K562 (cell line): Measurements from ENCODE around the gene MRFAP1. TPM values are rescaled to one million over a fixed set of nuclear protein-coding genes. Genes with fewer than 3 reads are reported as not detected.

Experiments used
- DMBX1 ChIP-seq: fragments of 250-450 bp; sonication (Bioruptor Pico); IDR thresholded peaks from 2 replicates; pipeline ENCODE4 v1.8.0; 2022; ENCODE audit warnings: inconsistent platforms, mild to moderate bottlenecking, moderate library complexity, borderline replicate concordance
- HDAC2 ChIP-seq: fragments of 450-650 bp; IDR thresholded peaks from 2 replicates; pipeline ENCODE4 v1.6.1; 2016; ENCODE audit warnings: mild to moderate bottlenecking
- MTA2 ChIP-seq: fragments of 450-650 bp; IDR thresholded peaks from 2 replicates; pipeline ENCODE4 v1.6.1; 2016; ENCODE audit warnings: low read depth
- NELFE ChIP-seq: IDR thresholded peaks from 2 replicates; pipeline ENCODE4 v1.6.1; 2011; ENCODE audit warnings: mild to moderate bottlenecking; ENCODE audit not compliant: insufficient read depth, insufficient read length
- NFE2 ChIP-seq: IDR thresholded peaks from 2 replicates; pipeline ENCODE4 v1.6.1; 2014; ENCODE audit warnings: antibody characterized with exemption, low read depth
- NR4A1 ChIP-seq, 2 experiments: fragments of 250-450 bp in 1 of 2; fragments of 450-650 bp in 1 of 2; sonication (Bioruptor Pico) in 1 of 2; IDR thresholded peaks; 2 replicates each; pipeline versions ENCODE4 v1.4.0 to v1.6.1; 2016 to 2020; ENCODE audit warnings: mild to moderate bottlenecking in 2 of 2, missing compliant biosample characterization in 1 of 2, missing genetic modification characterization in 1 of 2, moderate library complexity in 1 of 2
- PHB2 ChIP-seq: fragments of 450-650 bp; IDR thresholded peaks from 2 replicates; pipeline ENCODE4 v1.6.1; 2017; ENCODE audit warnings: low read depth
- PML ChIP-seq: IDR thresholded peaks from 2 replicates; pipeline ENCODE4 v1.6.1; 2012; ENCODE audit warnings: low read length, inconsistent platforms
- POLR3G ChIP-seq: IDR thresholded peaks from 2 replicates; pipeline ENCODE4 v1.6.1; 2011; ENCODE audit not compliant: insufficient read length, insufficient replicate concordance; ENCODE audit errors: extremely low read depth
- SMARCA5 ChIP-seq: fragments of 450-650 bp; IDR thresholded peaks from 2 replicates; pipeline ENCODE4 v1.6.1; 2016
- ZEB2 ChIP-seq: fragments of 450-650 bp; IDR thresholded peaks from 2 replicates; pipeline ENCODE4 v1.6.1; 2016
- polyA plus RNA-seq, 8 experiments: library from polyadenylated mRNA; depleted of rRNA in 4 of 8; stranded (reverse) in 5 of 8; unstranded in 3 of 8; fragments of >200 nt; fragmentation: Nextera tagmentation in 2 of 8; fragmentation: Illumina TruSeq in 1 of 8; extraction: Ambion mirVana in 2 of 8; extraction: Trizol in 1 of 8; gene quantifications; 2 replicates each; pipeline versions ENCODE4 v1.2.1 to v1.2.3, GENCODE V29; 2011 to 2014; ENCODE audit warnings: inconsistent platforms in 1 of 8, missing spikeins in 1 of 8
- total RNA-seq, 7 experiments: library from RNA; depleted of rRNA in 6 of 7; stranded (reverse); fragments of >200 nt in 6 of 7; fragmentation: Illumina TruSeq in 2 of 7; extraction: Trizol in 2 of 7; gene quantifications; 2 replicates each; pipeline versions ENCODE4 v1.2.1 to v1.2.3, GENCODE V29; 2011 to 2021; ENCODE audit warnings: low replicate concordance in 1 of 7
- TF ChIP-seq, protein P1 (sequence below): fragments of 250-450 bp; sonication (Bioruptor Pico); IDR thresholded peaks from 2 replicates; pipeline ENCODE4 v1.5.0; 2021
- TF ChIP-seq, protein P2 (sequence below): fragments of 450-650 bp; formaldehyde crosslinking; conservative IDR thresholded peaks from 2 replicates; pipeline ENCODE4 v1.4.0; 2022; ENCODE audit warnings: mild to moderate bottlenecking, missing genetic modification characterization
- TF ChIP-seq, protein P3 (sequence below): IDR thresholded peaks from 2 replicates; pipeline ENCODE4 v1.6.1; 2014; ENCODE audit warnings: antibody characterized with exemption
- TF ChIP-seq, protein P4 (sequence below): fragments of 250-450 bp; sonication (Bioruptor Pico); IDR thresholded peaks from 2 replicates; pipeline ENCODE4 v1.9.0; 2021; ENCODE audit warnings: mild to moderate bottlenecking, inconsistent platforms
- TF ChIP-seq, protein P5 (sequence below): fragments of 450-650 bp; IDR thresholded peaks from 2 replicates; pipeline ENCODE4 v1.6.1; 2016; ENCODE audit warnings: missing biosample characterization, missing genetic modification characterization
- TF ChIP-seq, protein P6 (sequence below): fragments of 450-650 bp; IDR thresholded peaks from one replicate; pipeline ENCODE4 v1.6.1; 2018; ENCODE audit warnings: mild to moderate bottlenecking, moderate library complexity; ENCODE audit not compliant: partially characterized antibody
- TF ChIP-seq, protein P7 (sequence below): fragments of 150-350 bp; conservative IDR thresholded peaks from 2 replicates; pipeline ENCODE4 v1.6.1; 2014; ENCODE audit warnings: low read length

MRFAP1 gene
- total and polyA plus RNA-seq, 9 of the 15 experiments (the other 6 are each of a cell fraction or from before 2014, with no cell fraction given): 46.0 to 270 (median 151) TPM

DNA sequence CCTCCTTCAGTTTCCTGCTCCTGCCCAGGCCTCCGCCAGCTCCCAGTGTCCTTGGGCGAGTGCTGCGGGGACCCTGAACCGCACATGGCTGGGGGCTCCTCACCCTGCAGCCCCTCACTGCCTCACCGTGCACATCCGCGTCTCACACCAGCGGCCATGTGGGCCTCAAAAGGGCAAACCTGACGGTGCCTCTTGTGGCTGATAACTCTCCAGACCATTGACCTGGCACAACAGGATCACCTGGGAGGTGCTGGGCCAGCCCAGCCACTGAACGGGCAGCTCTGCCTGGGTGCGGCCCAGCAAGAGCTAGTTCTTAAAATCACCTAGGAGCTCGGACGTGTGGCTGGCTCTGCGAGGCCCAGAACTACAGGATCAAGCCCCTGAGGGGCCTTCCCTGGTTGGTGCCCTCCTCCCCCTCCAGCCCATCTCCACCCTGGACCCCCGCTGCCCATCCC is 49.0 kb downstream of the MRFAP1 start (continued):
- TF ChIP-seq, protein P1, sequence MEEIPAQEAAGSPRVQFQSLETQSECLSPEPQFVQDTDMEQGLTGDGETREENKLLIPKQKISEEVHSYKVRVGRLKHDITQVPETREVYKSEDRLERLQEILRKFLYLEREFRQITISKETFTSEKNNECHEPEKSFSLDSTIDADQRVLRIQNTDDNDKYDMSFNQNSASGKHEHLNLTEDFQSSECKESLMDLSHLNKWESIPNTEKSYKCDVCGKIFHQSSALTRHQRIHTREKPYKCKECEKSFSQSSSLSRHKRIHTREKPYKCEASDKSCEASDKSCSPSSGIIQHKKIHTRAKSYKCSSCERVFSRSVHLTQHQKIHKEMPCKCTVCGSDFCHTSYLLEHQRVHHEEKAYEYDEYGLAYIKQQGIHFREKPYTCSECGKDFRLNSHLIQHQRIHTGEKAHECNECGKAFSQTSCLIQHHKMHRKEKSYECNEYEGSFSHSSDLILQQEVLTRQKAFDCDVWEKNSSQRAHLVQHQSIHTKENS (CRISPR knock-in tag): no peak
- TF ChIP-seq HDAC2 (no peak), SMARCA5 (no peak), DMBX1 (peak; percentile 42; the same call in 1 of the 2 replicates), NR4A1 (CRISPR knock-in tag; IDR thresholded peaks at IDR 0.05) (no peak), NR4A1 (tag; IDR thresholded peaks at IDR 0.05) (peak; percentile 68; the same call in 1 of the 2 replicates), PML (no peak), NFE2 (no peak), NELFE (no peak), MTA2 (no peak), PHB2 (no peak), ZEB2 (no peak), POLR3G (no peak)
- TF ChIP-seq, protein P2, sequence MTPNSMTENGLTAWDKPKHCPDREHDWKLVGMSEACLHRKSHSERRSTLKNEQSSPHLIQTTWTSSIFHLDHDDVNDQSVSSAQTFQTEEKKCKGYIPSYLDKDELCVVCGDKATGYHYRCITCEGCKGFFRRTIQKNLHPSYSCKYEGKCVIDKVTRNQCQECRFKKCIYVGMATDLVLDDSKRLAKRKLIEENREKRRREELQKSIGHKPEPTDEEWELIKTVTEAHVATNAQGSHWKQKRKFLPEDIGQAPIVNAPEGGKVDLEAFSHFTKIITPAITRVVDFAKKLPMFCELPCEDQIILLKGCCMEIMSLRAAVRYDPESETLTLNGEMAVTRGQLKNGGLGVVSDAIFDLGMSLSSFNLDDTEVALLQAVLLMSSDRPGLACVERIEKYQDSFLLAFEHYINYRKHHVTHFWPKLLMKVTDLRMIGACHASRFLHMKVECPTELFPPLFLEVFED (CRISPR knock-in tag): no peak
- TF ChIP-seq, protein P3, sequence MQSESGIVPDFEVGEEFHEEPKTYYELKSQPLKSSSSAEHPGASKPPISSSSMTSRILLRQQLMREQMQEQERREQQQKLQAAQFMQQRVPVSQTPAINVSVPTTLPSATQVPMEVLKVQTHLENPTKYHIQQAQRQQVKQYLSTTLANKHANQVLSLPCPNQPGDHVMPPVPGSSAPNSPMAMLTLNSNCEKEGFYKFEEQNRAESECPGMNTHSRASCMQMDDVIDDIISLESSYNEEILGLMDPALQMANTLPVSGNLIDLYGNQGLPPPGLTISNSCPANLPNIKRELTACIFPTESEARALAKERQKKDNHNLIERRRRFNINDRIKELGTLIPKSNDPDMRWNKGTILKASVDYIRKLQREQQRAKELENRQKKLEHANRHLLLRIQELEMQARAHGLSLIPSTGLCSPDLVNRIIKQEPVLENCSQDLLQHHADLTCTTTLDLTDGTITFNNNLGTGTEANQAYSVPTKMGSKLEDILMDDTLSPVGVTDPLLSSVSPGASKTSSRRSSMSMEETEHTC: no peak
- TF ChIP-seq, protein P4, sequence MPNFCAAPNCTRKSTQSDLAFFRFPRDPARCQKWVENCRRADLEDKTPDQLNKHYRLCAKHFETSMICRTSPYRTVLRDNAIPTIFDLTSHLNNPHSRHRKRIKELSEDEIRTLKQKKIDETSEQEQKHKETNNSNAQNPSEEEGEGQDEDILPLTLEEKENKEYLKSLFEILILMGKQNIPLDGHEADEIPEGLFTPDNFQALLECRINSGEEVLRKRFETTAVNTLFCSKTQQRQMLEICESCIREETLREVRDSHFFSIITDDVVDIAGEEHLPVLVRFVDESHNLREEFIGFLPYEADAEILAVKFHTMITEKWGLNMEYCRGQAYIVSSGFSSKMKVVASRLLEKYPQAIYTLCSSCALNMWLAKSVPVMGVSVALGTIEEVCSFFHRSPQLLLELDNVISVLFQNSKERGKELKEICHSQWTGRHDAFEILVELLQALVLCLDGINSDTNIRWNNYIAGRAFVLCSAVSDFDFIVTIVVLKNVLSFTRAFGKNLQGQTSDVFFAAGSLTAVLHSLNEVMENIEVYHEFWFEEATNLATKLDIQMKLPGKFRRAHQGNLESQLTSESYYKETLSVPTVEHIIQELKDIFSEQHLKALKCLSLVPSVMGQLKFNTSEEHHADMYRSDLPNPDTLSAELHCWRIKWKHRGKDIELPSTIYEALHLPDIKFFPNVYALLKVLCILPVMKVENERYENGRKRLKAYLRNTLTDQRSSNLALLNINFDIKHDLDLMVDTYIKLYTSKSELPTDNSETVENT (CRISPR knock-in tag): no peak
- TF ChIP-seq, protein P5, sequence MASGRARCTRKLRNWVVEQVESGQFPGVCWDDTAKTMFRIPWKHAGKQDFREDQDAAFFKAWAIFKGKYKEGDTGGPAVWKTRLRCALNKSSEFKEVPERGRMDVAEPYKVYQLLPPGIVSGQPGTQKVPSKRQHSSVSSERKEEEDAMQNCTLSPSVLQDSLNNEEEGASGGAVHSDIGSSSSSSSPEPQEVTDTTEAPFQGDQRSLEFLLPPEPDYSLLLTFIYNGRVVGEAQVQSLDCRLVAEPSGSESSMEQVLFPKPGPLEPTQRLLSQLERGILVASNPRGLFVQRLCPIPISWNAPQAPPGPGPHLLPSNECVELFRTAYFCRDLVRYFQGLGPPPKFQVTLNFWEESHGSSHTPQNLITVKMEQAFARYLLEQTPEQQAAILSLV (tag): no peak
- TF ChIP-seq, protein P6, sequence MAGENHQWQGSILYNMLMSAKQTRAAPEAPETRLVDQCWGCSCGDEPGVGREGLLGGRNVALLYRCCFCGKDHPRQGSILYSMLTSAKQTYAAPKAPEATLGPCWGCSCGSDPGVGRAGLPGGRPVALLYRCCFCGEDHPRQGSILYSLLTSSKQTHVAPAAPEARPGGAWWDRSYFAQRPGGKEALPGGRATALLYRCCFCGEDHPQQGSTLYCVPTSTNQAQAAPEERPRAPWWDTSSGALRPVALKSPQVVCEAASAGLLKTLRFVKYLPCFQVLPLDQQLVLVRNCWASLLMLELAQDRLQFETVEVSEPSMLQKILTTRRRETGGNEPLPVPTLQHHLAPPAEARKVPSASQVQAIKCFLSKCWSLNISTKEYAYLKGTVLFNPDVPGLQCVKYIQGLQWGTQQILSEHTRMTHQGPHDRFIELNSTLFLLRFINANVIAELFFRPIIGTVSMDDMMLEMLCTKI: no peak
- TF ChIP-seq, protein P7, sequence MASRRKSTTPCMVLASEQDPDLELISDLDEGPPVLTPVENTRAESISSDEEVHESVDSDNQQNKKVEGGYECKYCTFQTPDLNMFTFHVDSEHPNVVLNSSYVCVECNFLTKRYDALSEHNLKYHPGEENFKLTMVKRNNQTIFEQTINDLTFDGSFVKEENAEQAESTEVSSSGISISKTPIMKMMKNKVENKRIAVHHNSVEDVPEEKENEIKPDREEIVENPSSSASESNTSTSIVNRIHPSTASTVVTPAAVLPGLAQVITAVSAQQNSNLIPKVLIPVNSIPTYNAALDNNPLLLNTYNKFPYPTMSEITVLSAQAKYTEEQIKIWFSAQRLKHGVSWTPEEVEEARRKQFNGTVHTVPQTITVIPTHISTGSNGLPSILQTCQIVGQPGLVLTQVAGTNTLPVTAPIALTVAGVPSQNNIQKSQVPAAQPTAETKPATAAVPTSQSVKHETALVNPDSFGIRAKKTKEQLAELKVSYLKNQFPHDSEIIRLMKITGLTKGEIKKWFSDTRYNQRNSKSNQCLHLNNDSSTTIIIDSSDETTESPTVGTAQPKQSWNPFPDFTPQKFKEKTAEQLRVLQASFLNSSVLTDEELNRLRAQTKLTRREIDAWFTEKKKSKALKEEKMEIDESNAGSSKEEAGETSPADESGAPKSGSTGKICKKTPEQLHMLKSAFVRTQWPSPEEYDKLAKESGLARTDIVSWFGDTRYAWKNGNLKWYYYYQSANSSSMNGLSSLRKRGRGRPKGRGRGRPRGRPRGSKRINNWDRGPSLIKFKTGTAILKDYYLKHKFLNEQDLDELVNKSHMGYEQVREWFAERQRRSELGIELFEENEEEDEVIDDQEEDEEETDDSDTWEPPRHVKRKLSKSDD: no peak
